K562 (cell line): ENCODE data around the gene CGN. TPM values are rescaled to one million over a fixed set of nuclear protein-coding genes. Genes with fewer than 3 reads are reported as not detected.
A peak's percentile ranks its signal among the peaks of the same experiment; 100 is the strongest.

ENCODE experiments used
- ATAC-seq: fragments of 200-7000 bp; cut with Tn5 transposase; 3 replicates; pipeline ENCODE4 v1.9.1; 2020; ENCODE audit warnings: moderate library complexity
- BruUV-seq: library from RNA; stranded (reverse); fragments of 400-500 nt; replicated peaks from 2 replicates; lab custom pipeline; 2021; lab: Mats Ljungman, UMichigan
- CTCF ChIA-PET: fragments of 300-600 bp; formaldehyde crosslinking; extraction: SDS; loops from one replicate; lab custom pipeline; 2021; ENCODE audit warnings: low intra/inter-chr PET ratio; lab: Yijun Ruan, JAX
- POLR2A ChIA-PET: fragments of 300-600, 350-650 bp; sonication (Branson Sonifier 250); formaldehyde crosslinking; extraction: SDS; loops from one replicate; lab custom pipeline; 2021; ENCODE audit warnings: antibody characterized with exemption, inconsistent platforms; lab: Yijun Ruan, JAX
- DNase-seq, 4 experiments: peaks; one replicate each; pipeline versions ENCODE4 v3.0.0 to v3.0.0-alpha.2; 2011 to 2018; ENCODE audit warnings: low spot score in 3 of 4, mixed read lengths in 3 of 4; ENCODE audit errors: extremely low read depth in 1 of 4
- FAIRE-seq: peaks from 2 replicates; lab custom pipeline; 2011; peaks lifted over from hg19 to GRCh38; lab: Jason Lieb, UNC
- H2AFZ ChIP-seq: 2 replicates; pipeline ENCODE4 v1.6.0; 2011; ENCODE audit warnings: low read depth, low read length, control low read depth, inconsistent platforms
- H3K27ac ChIP-seq: fragments of 200-600 bp; 3 replicates; pipeline ENCODE4 v1.8.0; 2011; ENCODE audit warnings: low read depth, mild to moderate bottlenecking, control low read depth, inconsistent platforms, low read length, moderate library complexity, mixed read lengths; ENCODE audit errors: extremely low read depth
- H3K27me3 ChIP-seq, 2 experiments: fragments of 300-600 bp in 1 of 2; 2 replicates in 1 of 2; 3 replicates in 1 of 2; pipeline versions ENCODE4 v1.6.0 to v1.8.0; 2011; ENCODE audit warnings: inconsistent platforms in 2 of 2, low read length in 2 of 2, mild to moderate bottlenecking in 1 of 2, mixed read lengths in 1 of 2, moderate library complexity in 1 of 2; ENCODE audit not compliant: control insufficient read depth in 2 of 2, insufficient read depth in 2 of 2
- H3K36me3 ChIP-seq: fragments of 300-600 bp; 3 replicates; pipeline ENCODE4 v1.8.0; 2011; ENCODE audit warnings: mild to moderate bottlenecking, low read length, inconsistent platforms; ENCODE audit not compliant: control insufficient read depth, insufficient read depth
- H3K4me1 ChIP-seq, 2 experiments: fragments of 200-600 bp in 1 of 2; replicated peaks in 1 of 2; 2 replicates in 1 of 2; 3 replicates in 1 of 2; pipeline versions ENCODE4 v1.5.1 to v1.8.0; 2011; ENCODE audit warnings: inconsistent platforms in 2 of 2, low read length in 2 of 2, mild to moderate bottlenecking in 1 of 2, mixed read lengths in 1 of 2, moderate library complexity in 1 of 2; ENCODE audit not compliant: control insufficient read depth in 2 of 2, insufficient read depth in 2 of 2
- H3K4me2 ChIP-seq: 2 replicates; pipeline ENCODE4 v1.6.1; 2011; ENCODE audit warnings: low read length, control low read depth, inconsistent platforms, mixed read lengths; ENCODE audit not compliant: insufficient read depth
- H3K4me3 ChIP-seq: fragments of 200-600 bp; sonication (generic), shearing (Covaris generic); 2 replicates; pipeline ENCODE4 v1.5.1; 2016; ENCODE audit warnings: control low read depth, inconsistent platforms
- H3K79me2 ChIP-seq: fragments of 200-600 bp; 3 replicates; pipeline ENCODE4 v1.8.0; 2011; ENCODE audit warnings: low read length, inconsistent platforms; ENCODE audit not compliant: control insufficient read depth, insufficient read depth
- H3K9ac ChIP-seq, 2 experiments: 2 replicates each; pipeline versions ENCODE4 v1.6.0 to v1.6.1; 2011; ENCODE audit warnings: low read depth in 2 of 2, low read length in 2 of 2, control low read depth in 1 of 2, inconsistent platforms in 1 of 2, mild to moderate bottlenecking in 1 of 2, mixed read lengths in 1 of 2; ENCODE audit not compliant: insufficient read depth in 1 of 2
- H3K9me1 ChIP-seq: one replicate; pipeline ENCODE4 v1.6.0; 2011; ENCODE audit warnings: inconsistent platforms, mild to moderate bottlenecking, low read length, moderate library complexity; ENCODE audit not compliant: control insufficient read depth, insufficient read depth
- H3K9me3 ChIP-seq: replicated peaks from 2 replicates; pipeline ENCODE4 v1.5.1; 2011; ENCODE audit warnings: low read depth, low read length, inconsistent platforms; ENCODE audit not compliant: control insufficient read depth, insufficient read depth
- H4K20me1 ChIP-seq: replicated peaks from 2 replicates; pipeline ENCODE4 v1.6.1; 2011; ENCODE audit warnings: low read length, inconsistent platforms, mixed read lengths; ENCODE audit not compliant: control insufficient read depth, insufficient read depth
- AFF1 ChIP-seq, 2 experiments: fragments of 450-650 bp; IDR thresholded peaks; 2 replicates each; pipeline ENCODE4 v1.6.1; 2018; ENCODE audit warnings: mild to moderate bottlenecking in 2 of 2, low read depth in 1 of 2; ENCODE audit not compliant: partially characterized antibody in 2 of 2
- ETS2 ChIP-seq: IDR thresholded peaks from 2 replicates; pipeline ENCODE4 v1.6.1; 2016; ENCODE audit warnings: borderline replicate concordance, missing genetic modification characterization, mild to moderate bottlenecking, moderate library complexity, missing compliant biosample characterization; ENCODE audit not compliant: poor library complexity, severe bottlenecking
- FOXA1 ChIP-seq: fragments of 450-650 bp; IDR thresholded peaks from 2 replicates; pipeline ENCODE4 v1.6.1; 2016; ENCODE audit warnings: mild to moderate bottlenecking, borderline replicate concordance
- FOXJ3 ChIP-seq: sonication (generic); formaldehyde crosslinking; IDR thresholded peaks from 2 replicates; pipeline ENCODE4 v1.4.0; 2020; ENCODE audit warnings: mild to moderate bottlenecking, missing genetic modification reagents
- MAZ ChIP-seq, 2 experiments: fragments of 450-650 bp in 1 of 2; sonication (generic) in 1 of 2; formaldehyde crosslinking; IDR thresholded peaks in 1 of 2; conservative IDR thresholded peaks in 1 of 2; 2 replicates each; pipeline versions ENCODE4 v1.4.0 to v1.5.0; 2020; ENCODE audit warnings: mild to moderate bottlenecking in 1 of 2, missing genetic modification reagents in 1 of 2
- RCOR1 ChIP-seq, 2 experiments: IDR thresholded peaks; 2 replicates each; pipeline ENCODE4 v1.6.1; 2012; ENCODE audit warnings: low read depth in 2 of 2, low read length in 2 of 2, borderline replicate concordance in 1 of 2, improper control_type of control experiment in 1 of 2
- RFX7 ChIP-seq: fragments of 250-450 bp; sonication (Bioruptor Pico); IDR thresholded peaks from 2 replicates; pipeline ENCODE4 v1.5.1; 2021; ENCODE audit warnings: mild to moderate bottlenecking
- SMAD4 ChIP-seq: fragments of 250-450 bp; sonication (Bioruptor Pico); conservative IDR thresholded peaks from 2 replicates; pipeline ENCODE4 v1.8.0; 2021; ENCODE audit warnings: inconsistent platforms, mild to moderate bottlenecking, moderate library complexity
- ZFP1 ChIP-seq: fragments of 450-650 bp; formaldehyde crosslinking; IDR thresholded peaks from 2 replicates; pipeline ENCODE4 v1.4.0; 2020; ENCODE audit warnings: mild to moderate bottlenecking, mixed read lengths
- ZNF311 ChIP-seq: fragments of 250-450 bp; sonication (Bioruptor Pico); IDR thresholded peaks from 2 replicates; pipeline ENCODE4 v1.4.0; 2020; ENCODE audit warnings: mild to moderate bottlenecking, moderate library complexity
- ZNF644 ChIP-seq: fragments of 200-800 bp; sonication (Bioruptor generic); IDR thresholded peaks from 2 replicates; pipeline ENCODE4 v1.6.1; 2016; ENCODE audit warnings: low read depth, missing genetic modification characterization, missing compliant biosample characterization
- ZNF780A ChIP-seq: fragments of 250-450 bp; sonication (Bioruptor Pico); IDR thresholded peaks from 2 replicates; pipeline ENCODE4 v1.5.0; 2021; ENCODE audit warnings: mild to moderate bottlenecking
- WGBS: fragments of 100-300 bp; shearing (Covaris generic); methylation state at CpG from one replicate; pipeline ENCODE4 v1.1.6; 2016; ENCODE audit warnings: low coverage, mixed read lengths; ENCODE audit not compliant: insufficient coverage; ENCODE audit errors: missing lambda C conversion rate; 5-methylcytosine and 5-hydroxymethylcytosine counted together
- in situ Hi-C: fragments of 300-500 bp; cut with MboI; formaldehyde crosslinking; loops from 4 replicates; pipeline ENCODE4 v1.15.0; 2018; ENCODE audit warnings: inconsistent platforms, mixed read lengths
- intact Hi-C: fragments of 100-400 bp; cut with micrococcal nuclease; formaldehyde crosslinking; loops from 2 replicates; pipeline ENCODE4 v1.14.2; 2022
- polyA plus RNA-seq, 8 experiments: library from polyadenylated mRNA; depleted of rRNA in 4 of 8; stranded (reverse) in 5 of 8; unstranded in 3 of 8; fragments of >200 nt; fragmentation: Nextera tagmentation in 2 of 8; fragmentation: Illumina TruSeq in 1 of 8; extraction: Ambion mirVana in 2 of 8; extraction: Trizol in 1 of 8; gene quantifications; 2 replicates each; pipeline versions ENCODE4 v1.2.1 to v1.2.3, GENCODE V29; 2011 to 2014; ENCODE audit warnings: inconsistent platforms in 1 of 8, missing spikeins in 1 of 8
- total RNA-seq, 7 experiments: library from RNA; depleted of rRNA in 6 of 7; stranded (reverse); fragments of >200 nt in 6 of 7; fragmentation: Illumina TruSeq in 2 of 7; extraction: Trizol in 2 of 7; gene quantifications; 2 replicates each; pipeline versions ENCODE4 v1.2.1 to v1.2.3, GENCODE V29; 2011 to 2021; ENCODE audit warnings: low replicate concordance in 1 of 7
- TF ChIP-seq, protein P1 (sequence below): fragments of 200-800 bp; sonication (Bioruptor generic); IDR thresholded peaks from 2 replicates; pipeline ENCODE4 v1.6.1; 2017; ENCODE audit warnings: missing genetic modification characterization, missing compliant biosample characterization

CGN gene
- total and polyA plus RNA-seq, 9 of the 15 experiments (the other 6 are each of a cell fraction or from before 2014, with no cell fraction given): 0.03 to 1.4 (median 0.14) TPM; not detected in 2

DNA sequence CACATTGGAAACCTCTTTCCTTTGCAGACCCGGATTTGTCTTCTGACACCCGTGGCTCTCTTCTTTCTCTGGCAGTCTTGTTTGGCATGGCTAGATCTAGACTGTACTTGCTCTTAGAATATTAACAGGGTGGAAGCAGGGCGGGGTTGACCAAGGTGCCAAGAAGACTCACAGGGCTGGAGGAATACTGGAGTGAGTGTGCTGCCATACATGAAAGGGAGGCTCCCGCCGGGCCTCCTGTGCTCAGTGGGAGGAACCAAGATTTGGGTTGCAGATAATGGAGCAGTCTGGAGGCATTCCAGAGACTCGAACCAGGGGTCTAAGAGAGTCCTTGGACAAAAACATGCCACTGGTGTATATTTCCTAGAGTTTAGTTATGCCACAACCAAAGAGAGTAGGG is 73.1 kb downstream of the CGN start:
- peak overlapping the region; percentile 36; the same call in 1 of the 2 replicates for H3K4me2 ChIP-seq
- 15% methylated on average over 6 of the region's 6 CpGs for WGBS
- no peaks in the 10 kb centered on the region for H4K20me1 ChIP-seq
- no peaks in the 10 kb centered on the region for H3K9me3 ChIP-seq
- ChIA-PET CTCF (no interaction called here), POLR2A (interaction anchor here (1.4 kb wide), 1 partner anchor 9 kb away, joined by 4 read pairs; no protein-coding TSS in a partner anchor)
- H3K9ac ChIP-seq: peak overlapping the region in 1 of 2 experiments; percentile 41; a peak in 1 of 4 replicates
- H3K4me3 ChIP-seq: no peak overlapping the region
- no peaks in the 10 kb centered on the region for H3K27me3 ChIP-seq
- in situ Hi-C loops: no loop called here
- peak; percentile 84 for ATAC-seq
- H3K79me2 ChIP-seq: no peaks in the 10 kb centered on the region
- H3K27ac ChIP-seq: no peak overlapping the region
- TF ChIP-seq MAZ (CRISPR knock-in tag; conservative IDR thresholded peaks at IDR 0.05 in 1 of 2, IDR thresholded peaks at IDR 0.05 in 1 of 2) (no peak), ZNF780A (no peak), FOXJ3 (CRISPR knock-in tag) (no peak), SMAD4 (CRISPR knock-in tag) (0 out of 2 replicates have a peak, but pooled peaks have one; percentile 28), ZNF311 (CRISPR knock-in tag) (no peak), RFX7 (CRISPR knock-in tag) (no peak), ETS2 (tag) (no peak), FOXA1 (no peak), RCOR1 (IDR thresholded peaks at IDR 0.05; ENCODE audit: borderline replicate concordance in 1 of 2, low read depth in 2 of 2, low read length in 2 of 2) (peak in 1 of 2 experiments; percentile 31; a peak in 1 of 4 replicates), AFF1 (IDR thresholded peaks at IDR 0.05; ENCODE audit: low read depth in 1 of 2, partially characterized antibody in 2 of 2) (no peak), ZFP1 (CRISPR knock-in tag) (no peak), ZNF644 (no peak)
- TF ChIP-seq, protein P1, sequence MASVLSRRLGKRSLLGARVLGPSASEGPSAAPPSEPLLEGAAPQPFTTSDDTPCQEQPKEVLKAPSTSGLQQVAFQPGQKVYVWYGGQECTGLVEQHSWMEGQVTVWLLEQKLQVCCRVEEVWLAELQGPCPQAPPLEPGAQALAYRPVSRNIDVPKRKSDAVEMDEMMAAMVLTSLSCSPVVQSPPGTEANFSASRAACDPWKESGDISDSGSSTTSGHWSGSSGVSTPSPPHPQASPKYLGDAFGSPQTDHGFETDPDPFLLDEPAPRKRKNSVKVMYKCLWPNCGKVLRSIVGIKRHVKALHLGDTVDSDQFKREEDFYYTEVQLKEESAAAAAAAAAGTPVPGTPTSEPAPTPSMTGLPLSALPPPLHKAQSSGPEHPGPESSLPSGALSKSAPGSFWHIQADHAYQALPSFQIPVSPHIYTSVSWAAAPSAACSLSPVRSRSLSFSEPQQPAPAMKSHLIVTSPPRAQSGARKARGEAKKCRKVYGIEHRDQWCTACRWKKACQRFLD (CRISPR knock-in tag): no peak
- H3K9me1 ChIP-seq: no peaks in the 10 kb centered on the region
- H3K36me3 ChIP-seq: no peaks in the 10 kb centered on the region
- peak in 2 of 4 experiments; percentile 55 to 56 for DNase-seq
- BruUV-seq: no TSS peak
- peak overlapping the region; percentile 53 for H2AFZ ChIP-seq
- FAIRE-seq: peak; percentile 56
- H3K4me1 ChIP-seq: peaks cover 3 to 17% of the 10 kb centered on the region in 2 experiments; a peak in 3 of 5 replicates
- intact Hi-C loops: no loop called here
